Tongue (tissue), 2 donors: Measurements from ENCODE around the gene DPP9. TPM values are rescaled to one million over a fixed set of nuclear protein-coding genes. Genes with fewer than 3 reads are reported as not detected.
"Not testable (repeated sequence)": the region's sequence is repeated elsewhere in the genome, so short reads cannot be mapped to it uniquely, and the experiment has no call there.

ENCODE experiments used
- DNase-seq: peaks from one replicate; pipeline ENCODE4 v3.0.0-alpha.2; 2015
- total RNA-seq: library from RNA; depleted of rRNA; stranded (reverse); fragments of >200 nt; gene quantifications from one replicate; pipeline ENCODE4 v1.2.3, GENCODE V29; 2014

The DPP9 gene
- total RNA-seq, 1 donor from 2014 or later: 26.4 TPM

GRCh38 chr19:4687396-4687795, 36.2 kb downstream of the DPP9 start:
- no peak for DNase-seq

DNA sequence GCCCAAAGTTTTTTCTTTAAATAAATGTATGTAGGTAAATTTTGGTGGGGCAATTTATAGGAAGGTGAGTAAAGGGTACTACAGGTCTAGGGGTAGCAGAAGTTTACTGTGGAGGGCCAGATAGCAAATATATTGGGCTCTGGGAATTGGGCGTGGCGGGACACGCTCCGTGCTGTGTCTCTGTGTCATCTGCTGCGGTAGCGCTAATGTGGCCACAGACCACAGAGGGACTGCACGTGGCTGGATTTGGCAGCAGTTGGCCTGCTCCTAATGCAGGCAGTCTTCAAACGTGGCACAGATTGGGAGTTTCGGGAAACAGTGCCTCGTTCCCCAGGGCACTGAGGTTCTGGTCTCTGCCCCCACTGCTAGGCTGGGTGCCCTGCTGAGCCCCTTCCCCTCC, 36.9 kb downstream of the DPP9 start:
- DNase-seq: no peak

GRCh38 chr19:4684312-4685095, 39.1 kb downstream of the DPP9 start:
- no peak for DNase-seq

GRCh38 chr19:4682417-4683200, 41.0 kb downstream of the DPP9 start:
- DNase-seq: no peak

DNA sequence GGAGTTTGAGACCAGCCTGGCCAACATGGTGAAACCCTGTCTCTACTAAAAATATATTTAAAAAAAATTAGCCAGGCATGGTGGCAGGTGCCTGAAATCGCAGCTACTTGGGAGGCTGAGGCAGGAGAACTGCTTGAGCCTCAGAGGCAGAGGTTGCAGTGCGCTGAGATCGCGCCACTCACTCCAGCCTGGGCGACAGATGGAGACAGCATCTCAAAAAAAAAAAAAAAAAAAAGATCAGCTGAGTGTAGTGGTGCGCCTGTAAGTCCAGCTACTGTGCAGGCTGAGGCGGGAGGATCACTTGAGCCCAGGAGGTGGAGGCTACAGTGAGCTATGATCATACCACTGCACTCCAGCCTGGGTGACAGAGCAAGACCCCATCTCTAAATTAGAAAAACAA, 43.6 kb downstream of the DPP9 start:
- DNase-seq: not testable (repeated sequence)

GRCh38 chr19:4678881-4679790, 44.5 kb downstream of the DPP9 start:
- DNase-seq: peak; percentile 42

DNA sequence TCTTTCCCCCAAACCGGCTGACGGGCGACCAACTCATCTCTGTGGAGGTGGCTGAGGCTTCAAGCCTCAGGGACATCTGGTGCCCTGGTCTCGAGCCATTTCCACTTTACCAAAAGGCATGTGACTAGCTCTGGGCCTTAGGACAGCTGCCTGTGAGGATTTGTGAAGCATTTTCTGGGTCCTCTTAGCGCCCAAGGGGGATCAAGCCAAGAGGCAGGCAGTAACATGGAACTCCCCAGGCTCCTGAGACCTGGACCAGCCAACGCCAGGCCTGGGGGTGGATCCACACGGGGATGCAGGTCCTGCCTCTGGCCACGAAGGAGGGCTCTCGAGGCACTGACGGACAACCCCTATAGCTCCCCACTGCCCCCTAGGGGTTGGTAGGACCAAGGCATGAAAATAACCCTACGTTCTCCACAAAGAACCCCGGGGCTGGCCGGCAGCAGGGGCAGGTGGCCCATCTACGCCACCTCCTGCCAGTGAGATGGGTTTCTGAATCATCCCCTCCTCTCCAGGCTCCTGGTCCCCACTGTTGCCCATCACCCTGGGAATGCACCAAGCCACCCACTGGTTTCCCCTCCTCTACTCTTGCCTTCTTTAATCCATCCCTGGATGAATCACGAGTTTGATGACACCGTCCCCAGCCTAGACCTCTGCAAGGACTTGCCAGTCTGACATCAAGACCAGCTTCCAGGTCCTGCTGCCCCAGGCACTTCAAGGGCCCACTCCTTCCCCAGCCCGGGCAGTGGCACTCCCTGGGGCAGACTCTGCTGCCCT, 46.5 kb downstream of the DPP9 start:
- peak; percentile 57 for DNase-seq

DNA sequence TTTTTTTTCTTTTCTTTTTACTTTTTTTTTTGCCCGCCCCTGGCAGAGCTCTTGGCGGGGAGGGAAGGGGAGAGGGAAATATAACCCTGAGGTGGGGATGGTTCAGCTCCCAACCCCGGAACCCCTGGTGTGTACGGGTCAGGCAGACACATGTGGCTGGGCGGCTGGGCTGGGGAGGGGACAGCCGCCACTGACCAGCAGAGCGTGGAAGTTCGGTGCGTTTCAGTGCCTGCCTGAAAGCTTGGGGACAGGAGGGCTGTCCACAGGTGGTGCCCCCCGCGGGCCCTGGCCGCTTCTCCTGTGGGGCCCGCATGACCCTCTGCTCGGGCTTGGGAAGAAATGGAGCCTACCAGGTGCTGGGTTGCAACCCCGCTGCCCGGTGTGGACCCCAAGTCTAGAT, 48.3 kb downstream of the DPP9 start:
- no peak for DNase-seq

DNA sequence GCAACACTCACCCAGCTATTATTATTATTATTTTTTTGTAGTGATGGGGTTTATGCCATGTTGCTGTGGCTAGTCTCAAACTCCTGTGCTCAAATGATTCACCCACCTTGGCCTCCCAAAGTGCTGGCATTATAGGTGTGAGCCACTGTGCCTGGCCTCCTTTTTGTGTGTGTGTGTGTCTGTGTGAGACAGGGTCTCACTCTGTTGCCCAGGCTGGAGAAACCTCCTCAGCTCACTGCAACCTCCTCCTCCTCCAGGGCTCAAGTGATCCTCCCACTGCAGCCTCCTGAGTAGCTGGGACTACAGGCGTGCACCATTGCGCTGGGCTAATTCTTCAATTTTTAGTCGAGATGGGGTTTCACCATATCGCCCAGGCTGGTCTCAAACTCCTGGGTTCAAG, 49.9 kb downstream of the DPP9 start:
- DNase-seq: no peak

- no peak for DNase-seq
These were observed 50.4 kb downstream of the DPP9 start for GRCh38 chr19:4673216-4673615.

GRCh38 chr19:4671185-4671851, 52.3 kb downstream of the DPP9 start:
- no peak for DNase-seq

DNA sequence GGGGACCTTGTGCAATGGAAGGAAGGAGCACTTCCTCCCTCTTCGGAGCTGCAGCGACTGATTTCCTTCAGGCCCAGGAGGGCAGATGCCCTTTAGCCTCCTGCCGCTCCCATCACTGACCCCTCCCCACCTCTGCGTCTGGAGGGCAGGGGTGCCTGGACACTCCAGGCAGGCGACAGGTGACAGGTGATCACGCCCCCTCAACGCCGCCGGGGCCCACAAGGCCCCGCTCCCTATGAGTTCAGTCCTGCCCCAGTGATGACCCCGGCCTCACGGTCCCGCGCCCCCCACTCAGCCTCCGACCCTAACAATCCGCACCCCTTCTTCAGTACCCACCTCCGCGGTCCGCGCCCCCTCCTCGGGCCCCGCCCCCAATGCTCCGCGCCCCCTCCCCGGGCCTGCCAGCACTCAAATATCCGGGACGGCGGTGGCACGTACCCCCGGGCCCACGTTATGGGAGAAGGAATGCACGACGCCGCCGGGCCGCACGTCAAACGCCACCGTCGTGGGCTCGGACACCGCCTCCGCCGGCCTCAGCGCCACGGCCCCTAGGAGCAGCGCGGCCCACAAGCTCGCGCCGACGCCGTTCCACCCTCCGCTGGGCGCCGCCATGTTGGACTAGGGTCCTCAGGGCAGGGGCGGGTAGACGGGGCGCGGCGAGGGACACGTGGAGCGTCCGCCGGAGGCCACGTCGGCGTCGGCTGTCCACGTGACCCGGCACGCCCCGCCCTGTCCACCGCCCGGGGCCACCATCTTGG, 53.7 kb downstream of the DPP9 start, which contains the start of gene MYDGF:
Gene MYDGF, minus strand, starts transcription at position 620 of the 758 bp plus-strand sequence. Its CDS starts 8 bp downstream, at position 612.
- peak; percentile 96 for DNase-seq

- DNase-seq: no peak
These were observed 59.0 kb downstream of the DPP9 start for GRCh38 chr19:4664642-4665041.

DNA sequence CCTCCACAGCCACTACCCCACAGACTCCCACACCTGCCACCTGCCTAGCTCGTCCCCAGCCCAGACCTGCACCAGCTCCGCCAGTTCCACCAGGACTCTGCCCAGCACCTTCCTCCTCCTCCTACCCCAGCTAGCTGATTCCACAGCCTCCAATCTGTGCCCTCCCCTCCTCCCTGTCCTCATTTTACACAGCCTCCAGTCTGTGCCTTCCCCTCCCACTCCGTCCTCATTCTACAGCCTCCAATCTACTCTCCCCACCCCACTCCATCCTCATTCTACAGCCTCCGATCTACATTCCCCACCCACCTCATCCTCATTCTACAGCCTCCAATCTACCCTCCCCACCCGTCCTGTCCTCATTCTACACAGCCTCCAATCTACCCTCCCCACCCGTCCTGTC, 60.8 kb downstream of the DPP9 start:
- no peak for DNase-seq

- DNase-seq: no peak
These were observed 61.5 kb downstream of the DPP9 start for GRCh38 chr19:4662020-4662695.

GRCh38 chr19:4660993-4661392, 62.6 kb downstream of the DPP9 start:
- DNase-seq: no peak

DNA sequence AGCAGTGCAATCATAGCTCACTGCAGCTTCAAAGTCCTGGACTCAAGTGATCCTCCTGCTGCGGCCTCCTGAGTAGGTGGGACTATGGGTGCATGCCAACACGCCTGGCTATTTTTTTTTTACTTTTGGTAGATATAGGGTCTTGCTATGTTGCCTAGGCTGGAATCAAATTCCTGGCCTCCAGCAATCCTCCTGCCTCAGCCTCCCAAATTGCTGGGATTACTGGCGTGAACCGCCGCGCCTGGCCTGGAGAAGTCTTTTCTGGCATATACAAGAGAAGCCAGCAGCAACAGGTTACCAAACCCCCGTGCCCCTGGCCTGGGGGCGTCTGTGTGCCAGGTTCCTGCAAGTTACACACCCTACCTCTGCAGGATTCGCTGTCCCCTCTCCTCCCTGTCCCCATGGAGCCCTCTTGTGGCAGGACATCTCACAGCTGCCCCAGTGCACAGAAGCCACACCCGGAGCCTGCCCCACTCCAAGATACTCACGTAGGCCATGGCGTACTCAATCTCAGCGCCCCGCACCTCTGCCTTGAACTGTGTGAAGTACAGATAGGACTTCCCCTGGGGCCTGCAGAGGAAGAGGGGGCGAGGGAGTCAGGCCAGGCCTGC, 63.4 kb downstream of the DPP9 start:
- no peak for DNase-seq

GRCh38 chr19:4657835-4658234, 65.8 kb downstream of the DPP9 start:
- no peak for DNase-seq

GRCh38 chr19:4657262-4657661, 66.4 kb downstream of the DPP9 start:
- no peak for DNase-seq
